Fibroblast of the aortic adventitia (primary cell): ENCODE measurements around the gene ELMO2. TPM values are rescaled to one million over a fixed set of nuclear protein-coding genes. Genes with fewer than 3 reads are reported as not detected.

Source experiments
- DNase-seq: peaks from one replicate; pipeline ENCODE4 v3.0.0-alpha.2; 2010; ENCODE audit warnings: low read depth
- H3K4me3 ChIP-seq: 2 replicates; pipeline ENCODE4 v1.5.1; 2011; ENCODE audit warnings: low read depth, mild to moderate bottlenecking, control low read depth, low read length, moderate library complexity
- total RNA-seq: library from RNA; depleted of rRNA; stranded (reverse); fragments of >200 nt; gene quantifications from 2 replicates; pipeline ENCODE4 v1.2.3, GENCODE V29; 2012; ENCODE audit warnings: low replicate concordance
- TF ChIP-seq, protein P1 (sequence below): IDR thresholded peaks from 2 replicates; pipeline ENCODE4 v1.5.1; 2011; ENCODE audit warnings: mild to moderate bottlenecking, low read length, control low read depth, inconsistent platforms; ENCODE audit not compliant: insufficient read depth

ELMO2 gene
- total RNA-seq, 1 donor: 48.2 TPM

- DNase-seq: no peak
- no peak overlapping the region for H3K4me3 ChIP-seq
- TF ChIP-seq, protein P1, sequence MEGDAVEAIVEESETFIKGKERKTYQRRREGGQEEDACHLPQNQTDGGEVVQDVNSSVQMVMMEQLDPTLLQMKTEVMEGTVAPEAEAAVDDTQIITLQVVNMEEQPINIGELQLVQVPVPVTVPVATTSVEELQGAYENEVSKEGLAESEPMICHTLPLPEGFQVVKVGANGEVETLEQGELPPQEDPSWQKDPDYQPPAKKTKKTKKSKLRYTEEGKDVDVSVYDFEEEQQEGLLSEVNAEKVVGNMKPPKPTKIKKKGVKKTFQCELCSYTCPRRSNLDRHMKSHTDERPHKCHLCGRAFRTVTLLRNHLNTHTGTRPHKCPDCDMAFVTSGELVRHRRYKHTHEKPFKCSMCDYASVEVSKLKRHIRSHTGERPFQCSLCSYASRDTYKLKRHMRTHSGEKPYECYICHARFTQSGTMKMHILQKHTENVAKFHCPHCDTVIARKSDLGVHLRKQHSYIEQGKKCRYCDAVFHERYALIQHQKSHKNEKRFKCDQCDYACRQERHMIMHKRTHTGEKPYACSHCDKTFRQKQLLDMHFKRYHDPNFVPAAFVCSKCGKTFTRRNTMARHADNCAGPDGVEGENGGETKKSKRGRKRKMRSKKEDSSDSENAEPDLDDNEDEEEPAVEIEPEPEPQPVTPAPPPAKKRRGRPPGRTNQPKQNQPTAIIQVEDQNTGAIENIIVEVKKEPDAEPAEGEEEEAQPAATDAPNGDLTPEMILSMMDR: no peak
Measured at GRCh38 chr20:46354207-46354555, 52.2 kb downstream of the ELMO2 start.

GRCh38 chr20:46353500-46354206, 52.8 kb downstream of the ELMO2 start:
- TF ChIP-seq, protein P1: no peak
- no peak overlapping the region for H3K4me3 ChIP-seq
- DNase-seq: no peak

DNA sequence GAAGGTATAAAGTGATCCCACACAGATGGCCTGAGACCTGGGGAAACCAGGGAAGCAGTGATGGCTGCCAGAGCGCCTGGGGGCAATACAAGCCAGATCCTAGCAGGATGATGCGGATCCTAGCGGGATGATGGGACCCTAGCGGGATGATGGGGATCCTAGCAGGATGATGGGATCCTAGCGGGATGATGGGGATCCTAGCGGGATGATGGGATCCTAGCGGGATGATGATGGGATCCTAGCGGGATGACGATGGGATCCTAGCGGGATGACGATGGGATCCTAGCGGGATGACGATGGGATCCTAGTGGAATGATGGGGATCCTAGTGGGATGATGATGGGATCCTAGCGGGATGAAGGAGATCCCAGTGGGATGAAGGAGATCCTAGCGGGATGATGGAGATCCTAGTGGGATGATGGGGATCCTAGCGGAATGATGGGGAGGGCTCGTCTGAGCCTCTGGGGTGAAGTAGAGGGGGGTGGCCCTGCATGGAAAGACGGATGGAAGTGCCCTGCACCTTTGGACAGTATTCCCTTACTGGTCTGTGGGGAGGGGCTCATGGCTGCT, 54.0 kb downstream of the ELMO2 start:
- TF ChIP-seq, protein P1: no peak
- DNase-seq: no peak
- H3K4me3 ChIP-seq: no peak overlapping the region

- TF ChIP-seq, protein P1: no peak
- no peak for DNase-seq
- H3K4me3 ChIP-seq: no peak overlapping the region
Measured at GRCh38 chr20:46351357-46352058, 54.9 kb downstream of the ELMO2 start.

- H3K4me3 ChIP-seq: no peak overlapping the region
- TF ChIP-seq, protein P1: no peak
- no peak for DNase-seq
Measured at GRCh38 chr20:46350986-46351267, 55.5 kb downstream of the ELMO2 start.

DNA sequence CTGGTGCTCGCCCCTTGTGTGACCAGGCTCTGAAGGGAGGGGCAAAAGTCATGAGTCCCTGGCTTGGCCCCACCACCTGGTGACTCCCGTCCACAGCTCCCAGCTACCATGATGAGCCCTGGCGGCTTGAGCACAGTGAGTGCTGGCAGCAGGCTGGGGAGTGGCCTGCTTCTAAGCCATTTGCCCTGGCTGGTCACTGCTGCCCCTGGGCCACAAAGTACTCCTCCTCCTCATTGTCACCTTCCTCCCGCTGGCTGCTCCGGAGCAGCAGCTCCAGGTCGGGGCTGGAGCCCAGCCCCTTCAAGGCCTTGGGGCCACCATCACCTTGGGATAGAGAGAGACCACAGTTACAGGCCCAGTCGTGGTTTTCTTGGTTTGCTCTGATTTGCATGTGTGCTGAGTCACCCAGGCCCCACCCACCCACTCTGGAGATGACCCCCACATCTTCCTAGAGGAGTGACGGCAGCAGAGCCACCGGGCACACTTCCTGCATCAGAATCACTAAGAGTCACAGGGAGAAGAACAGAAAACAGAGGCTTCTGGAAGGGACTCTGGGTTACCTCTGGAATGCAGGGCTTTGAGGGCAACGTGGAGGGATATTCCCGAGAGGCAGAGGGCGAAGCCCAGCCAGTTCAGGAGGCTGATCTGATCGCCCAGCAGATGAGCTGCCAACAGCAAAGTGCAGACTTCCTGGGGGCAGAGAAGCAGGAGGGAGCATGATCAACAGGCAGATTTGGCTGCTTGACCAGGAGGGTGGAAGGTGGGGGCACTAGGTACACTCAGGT, 56.0 kb downstream of the ELMO2 start:
- TF ChIP-seq, protein P1: no peak
- DNase-seq: peak; percentile 83

More for the DNA sequence above, 56.0 kb downstream of the ELMO2 start:
- H3K4me3 ChIP-seq: no peak overlapping the region
